ENCODE results near the gene IP6K1.
"Not testable (repeated sequence)": the region's sequence is repeated elsewhere in the genome, so short reads cannot be mapped to it uniquely, and the experiment has no call there.

Gene IP6K1

GRCh38 chr3:49780975-49781365 lies 5.4 kb downstream of the IP6K1 start:
- H3K27ac ChIP-seq (ENCODE audit: low read depth, low read length); H3K36me3 ChIP-seq (ENCODE audit: insufficient read depth, low read length); H2AFZ ChIP-seq (ENCODE audit: low read length, unreplicated experiment); H3K27me3 ChIP-seq (ENCODE audit: insufficient read depth, low read length); H3K4me1 ChIP-seq (ENCODE audit: control insufficient read depth, insufficient read depth, low read length, unreplicated experiment); H3K4me3 ChIP-seq (ENCODE audit: low read depth, low read length): not testable (repeated sequence)
- H3K79me2 ChIP-seq (ENCODE audit: control insufficient read depth, insufficient read depth, low read length, unreplicated experiment), result peaks cover 83% of the 10 kb centered on the region

DNA sequence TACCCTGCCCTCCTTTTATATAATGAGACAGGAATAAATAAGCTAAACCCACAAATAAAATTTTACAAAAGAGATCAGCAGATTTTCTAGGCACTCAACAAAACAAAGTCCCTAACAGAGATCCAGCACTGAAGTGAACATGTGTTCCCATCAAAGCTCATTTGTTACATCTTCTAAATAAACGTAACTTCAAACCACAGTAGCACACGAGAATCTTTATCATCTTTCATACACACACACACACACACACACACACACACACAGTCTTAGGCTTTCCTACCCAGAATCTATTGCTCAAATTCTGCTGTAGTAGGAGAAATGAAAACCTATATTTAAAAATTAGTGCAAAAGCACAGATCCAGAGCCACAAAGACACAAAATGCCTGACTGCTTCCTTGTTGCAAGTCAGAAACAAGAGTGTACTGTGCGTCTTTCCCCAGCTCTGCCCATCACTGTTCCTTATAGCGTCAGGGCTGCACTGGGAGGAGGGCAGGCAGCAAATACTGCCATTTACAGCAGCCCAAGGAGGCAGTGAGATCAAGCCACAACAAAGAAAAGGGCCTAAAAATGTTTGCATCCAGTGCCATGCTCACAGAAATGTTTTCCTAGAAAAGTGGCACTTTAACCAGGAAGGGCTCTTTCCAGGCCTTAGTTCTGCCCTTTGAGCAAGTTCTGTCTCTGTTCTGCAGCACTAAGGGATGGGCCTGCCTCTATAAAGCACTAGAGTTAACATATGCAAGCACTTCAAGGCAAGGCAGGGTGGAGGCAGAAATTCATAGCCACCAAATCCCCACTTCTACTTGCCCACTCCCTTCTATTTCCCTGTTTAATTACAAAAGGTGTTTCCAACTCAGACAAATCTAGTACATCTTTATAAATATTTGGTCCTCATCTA lies 6.0 kb downstream of the IP6K1 start:
- H3K79me2 ChIP-seq (ENCODE audit: control insufficient read depth, insufficient read depth, low read length, unreplicated experiment), result peaks cover 79% of the 10 kb centered on the region
- no peaks in the 10 kb centered on the region for H3K27me3 ChIP-seq (ENCODE audit: insufficient read depth, low read length)
- peaks cover 3% of the 10 kb centered on the region; the same call in 1 of the 2 replicates for H3K36me3 ChIP-seq (ENCODE audit: insufficient read depth, low read length)
- no peak overlapping the region for H2AFZ ChIP-seq (ENCODE audit: low read length, unreplicated experiment)
- no peak overlapping the region for H3K4me3 ChIP-seq (ENCODE audit: low read depth, low read length)
- H3K4me1 ChIP-seq (ENCODE audit: control insufficient read depth, insufficient read depth, low read length, unreplicated experiment), result peaks cover 4% of the 10 kb centered on the region
- H3K27ac ChIP-seq (ENCODE audit: low read depth, low read length), result no peak overlapping the region

GRCh38 chr3:49779358-49780079 lies 6.8 kb downstream of the IP6K1 start:
- Histone ChIP-seq H2AFZ (ENCODE audit: low read length, unreplicated experiment) (no peak overlapping the region), H3K79me2 (ENCODE audit: control insufficient read depth, insufficient read depth, low read length, unreplicated experiment) (peaks cover 78% of the 10 kb centered on the region), H3K27me3 (ENCODE audit: insufficient read depth, low read length) (no peaks in the 10 kb centered on the region), H3K36me3 (ENCODE audit: insufficient read depth, low read length) (peaks cover 3% of the 10 kb centered on the region; the same call in 1 of the 2 replicates), H3K4me1 (ENCODE audit: control insufficient read depth, insufficient read depth, low read length, unreplicated experiment) (peaks cover 6% of the 10 kb centered on the region), H3K4me3 (ENCODE audit: low read depth, low read length) (no peak overlapping the region), H3K27ac (ENCODE audit: low read depth, low read length) (no peak overlapping the region)

DNA sequence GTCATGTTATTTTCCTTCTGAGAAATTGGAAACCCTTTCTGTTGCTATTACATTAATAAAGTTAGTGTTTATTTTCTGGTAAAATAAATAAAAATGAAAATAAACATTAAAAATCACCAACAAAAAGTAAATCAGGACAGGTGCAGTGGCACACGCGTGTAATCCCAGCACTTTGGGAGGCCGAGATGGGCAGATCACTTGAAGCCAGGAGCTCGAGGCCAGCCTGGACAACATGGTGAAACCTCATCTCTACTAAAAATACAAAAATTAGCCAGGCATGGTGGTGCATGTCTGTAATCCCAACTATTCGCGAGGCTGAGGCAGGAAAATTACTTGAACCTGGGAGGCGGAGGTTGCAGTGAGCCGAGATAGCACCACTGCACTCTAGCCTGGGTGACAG lies 10.2 kb downstream of the IP6K1 start:
- not testable (repeated sequence) for H3K27ac ChIP-seq (ENCODE audit: low read depth, low read length)
- H3K79me2 ChIP-seq (ENCODE audit: control insufficient read depth, insufficient read depth, low read length, unreplicated experiment), result peaks cover 70% of the 10 kb centered on the region

GRCh38 chr3:49775538-49775937 lies 10.8 kb downstream of the IP6K1 start:
- Histone ChIP-seq H3K4me1 (ENCODE audit: control insufficient read depth, insufficient read depth, low read length, unreplicated experiment) (peaks cover 9% of the 10 kb centered on the region), H3K79me2 (ENCODE audit: control insufficient read depth, insufficient read depth, low read length, unreplicated experiment) (peaks cover 67% of the 10 kb centered on the region), H3K27ac (ENCODE audit: low read depth, low read length) (no peak overlapping the region), H3K36me3 (ENCODE audit: insufficient read depth, low read length) (peaks cover 3% of the 10 kb centered on the region), H3K27me3 (ENCODE audit: insufficient read depth, low read length) (no peaks in the 10 kb centered on the region), H2AFZ (ENCODE audit: low read length, unreplicated experiment) (no peak overlapping the region), H3K4me3 (ENCODE audit: low read depth, low read length) (no peak overlapping the region)

More for the DNA sequence above, 10.2 kb downstream of the IP6K1 start:
- H3K4me3 ChIP-seq (ENCODE audit: low read depth, low read length); H3K36me3 ChIP-seq (ENCODE audit: insufficient read depth, low read length); H3K27me3 ChIP-seq (ENCODE audit: insufficient read depth, low read length); H3K4me1 ChIP-seq (ENCODE audit: control insufficient read depth, insufficient read depth, low read length, unreplicated experiment); H2AFZ ChIP-seq (ENCODE audit: low read length, unreplicated experiment): not testable (repeated sequence)

DNA sequence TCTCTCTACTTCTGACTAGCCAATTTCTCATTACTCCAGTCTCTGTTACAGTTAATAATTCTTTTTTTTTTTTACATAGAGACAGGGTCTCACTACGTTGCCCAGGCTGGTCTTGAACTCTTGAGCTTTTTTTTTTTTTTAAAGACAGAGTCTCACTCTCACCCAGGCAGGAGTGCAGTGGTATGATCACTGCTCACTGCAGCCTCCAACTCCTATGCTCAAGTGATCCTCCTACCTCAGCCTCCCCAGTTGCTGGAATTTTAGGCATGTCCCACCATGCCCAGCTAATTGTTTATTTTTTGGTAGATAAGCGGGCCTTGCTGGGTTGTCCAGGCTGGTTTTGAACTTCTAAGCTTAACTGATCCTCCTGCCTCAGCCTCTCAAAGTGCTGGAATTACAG lies 13.6 kb downstream of the IP6K1 start:
- H2AFZ ChIP-seq (ENCODE audit: low read length, unreplicated experiment), result no peak overlapping the region
- H3K27me3 ChIP-seq (ENCODE audit: insufficient read depth, low read length), result no peaks in the 10 kb centered on the region
- H3K27ac ChIP-seq (ENCODE audit: low read depth, low read length), result no peak overlapping the region
- no peak overlapping the region for H3K4me3 ChIP-seq (ENCODE audit: low read depth, low read length)
- H3K79me2 ChIP-seq (ENCODE audit: control insufficient read depth, insufficient read depth, low read length, unreplicated experiment), result peaks cover 64% of the 10 kb centered on the region
- H3K4me1 ChIP-seq (ENCODE audit: control insufficient read depth, insufficient read depth, low read length, unreplicated experiment), result peaks cover 9% of the 10 kb centered on the region
- peaks cover 4% of the 10 kb centered on the region for H3K36me3 ChIP-seq (ENCODE audit: insufficient read depth, low read length)

DNA sequence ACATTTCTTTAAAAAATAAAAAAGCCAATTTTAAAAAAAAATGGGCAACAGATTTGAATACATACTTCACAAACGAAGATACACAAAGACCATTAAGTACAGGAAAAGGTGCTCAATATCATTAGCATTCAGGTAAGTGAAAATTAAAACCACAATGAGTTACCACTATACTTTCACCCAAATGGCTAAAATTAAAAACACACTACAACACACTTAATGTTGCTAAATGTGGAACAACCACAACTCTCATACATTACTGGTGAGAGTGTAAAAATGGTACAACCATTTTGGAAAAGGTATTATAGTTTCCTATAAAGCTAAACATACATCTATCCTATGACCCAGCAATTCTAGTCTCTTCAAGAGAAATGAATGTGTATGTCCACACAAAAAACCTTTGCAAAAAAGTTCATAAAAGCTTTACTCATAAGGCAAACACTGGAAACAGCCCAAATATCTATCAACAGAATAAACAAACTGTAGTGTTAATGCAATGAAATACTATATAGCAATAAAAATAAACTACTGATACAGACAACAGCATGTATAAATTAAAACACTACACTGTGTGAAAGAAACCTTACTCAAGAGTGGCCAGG lies 14.9 kb downstream of the IP6K1 start:
- H2AFZ ChIP-seq (ENCODE audit: low read length, unreplicated experiment), result no peak overlapping the region
- no peaks in the 10 kb centered on the region for H3K27me3 ChIP-seq (ENCODE audit: insufficient read depth, low read length)
- no peak overlapping the region for H3K27ac ChIP-seq (ENCODE audit: low read depth, low read length)
- peaks cover 4% of the 10 kb centered on the region for H3K36me3 ChIP-seq (ENCODE audit: insufficient read depth, low read length)
- H3K4me3 ChIP-seq (ENCODE audit: low read depth, low read length), result no peak overlapping the region
- peaks cover 56% of the 10 kb centered on the region for H3K79me2 ChIP-seq (ENCODE audit: control insufficient read depth, insufficient read depth, low read length, unreplicated experiment)
- peaks cover 9% of the 10 kb centered on the region for H3K4me1 ChIP-seq (ENCODE audit: control insufficient read depth, insufficient read depth, low read length, unreplicated experiment)

- Histone ChIP-seq H3K79me2 (ENCODE audit: control insufficient read depth, insufficient read depth, low read length, unreplicated experiment) (peaks cover 56% of the 10 kb centered on the region), H3K4me3 (ENCODE audit: low read depth, low read length) (no peak overlapping the region), H3K27ac (ENCODE audit: low read depth, low read length) (no peak overlapping the region), H2AFZ (ENCODE audit: low read length, unreplicated experiment) (no peak overlapping the region), H3K36me3 (ENCODE audit: insufficient read depth, low read length) (peaks cover 6% of the 10 kb centered on the region), H3K27me3 (ENCODE audit: insufficient read depth, low read length) (no peaks in the 10 kb centered on the region), H3K4me1 (ENCODE audit: control insufficient read depth, insufficient read depth, low read length, unreplicated experiment) (peaks cover 6% of the 10 kb centered on the region)
Measured at GRCh38 chr3:49769926-49770325, 16.4 kb downstream of the IP6K1 start.

DNA sequence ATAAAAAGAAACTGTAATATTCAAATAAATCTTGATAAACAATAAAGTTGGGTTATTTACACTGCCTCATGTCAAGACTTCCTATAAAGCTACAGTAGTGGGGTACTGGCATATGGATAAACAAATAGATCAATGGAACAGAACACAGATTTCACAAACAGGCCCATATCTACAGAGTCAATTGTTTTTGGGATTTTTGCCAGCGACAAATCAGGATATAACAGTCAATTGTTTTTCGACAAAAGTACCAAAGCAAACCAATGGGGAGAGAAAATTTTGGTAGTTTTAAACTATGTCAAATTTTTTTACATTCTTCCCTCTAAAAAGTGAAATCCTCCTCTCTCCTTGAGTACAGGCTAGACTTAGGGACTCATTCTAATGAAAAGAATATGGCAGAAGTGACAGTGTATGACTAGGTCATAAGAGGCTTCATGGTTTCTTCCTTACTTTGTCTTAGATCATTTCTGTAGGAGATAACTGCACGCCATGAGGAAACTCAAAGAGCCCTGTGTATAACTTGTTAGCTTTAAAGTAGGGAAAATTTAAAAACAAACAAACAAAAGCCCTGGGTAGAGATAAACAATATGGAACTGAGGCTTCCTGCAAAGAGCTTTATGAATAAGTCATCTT lies 16.9 kb downstream of the IP6K1 start:
- Histone ChIP-seq H3K27ac (ENCODE audit: low read depth, low read length) (no peak overlapping the region), H3K27me3 (ENCODE audit: insufficient read depth, low read length) (no peaks in the 10 kb centered on the region), H3K79me2 (ENCODE audit: control insufficient read depth, insufficient read depth, low read length, unreplicated experiment) (peaks cover 57% of the 10 kb centered on the region), H3K4me3 (ENCODE audit: low read depth, low read length) (no peak overlapping the region), H2AFZ (ENCODE audit: low read length, unreplicated experiment) (no peak overlapping the region), H3K4me1 (ENCODE audit: control insufficient read depth, insufficient read depth, low read length, unreplicated experiment) (peaks cover under 1% of the 10 kb centered on the region), H3K36me3 (ENCODE audit: insufficient read depth, low read length) (peaks cover 11% of the 10 kb centered on the region)

GRCh38 chr3:49763981-49764380 lies 22.4 kb downstream of the IP6K1 start:
- H3K27ac ChIP-seq (ENCODE audit: low read depth, low read length), result no peak overlapping the region
- H2AFZ ChIP-seq (ENCODE audit: low read length, unreplicated experiment), result no peak overlapping the region
- peaks cover 8% of the 10 kb centered on the region for H3K36me3 ChIP-seq (ENCODE audit: insufficient read depth, low read length)
- peaks cover 52% of the 10 kb centered on the region for H3K79me2 ChIP-seq (ENCODE audit: control insufficient read depth, insufficient read depth, low read length, unreplicated experiment)
- H3K4me3 ChIP-seq (ENCODE audit: low read depth, low read length), result no peak overlapping the region
- no peaks in the 10 kb centered on the region for H3K4me1 ChIP-seq (ENCODE audit: control insufficient read depth, insufficient read depth, low read length, unreplicated experiment)
- H3K27me3 ChIP-seq (ENCODE audit: insufficient read depth, low read length), result no peaks in the 10 kb centered on the region

All from ACC112 (cell line).